NCI-H146 treated with DMSO at 0.1 percent for 48 hours (cell line): ENCODE results near the gene DRG1.
"Not testable (repeated sequence)": the region's sequence is repeated elsewhere in the genome, so short reads cannot be mapped to it uniquely, and the experiment has no call there.

Experiments used
- DNase-seq: peaks from one replicate; lab custom pipeline; 2025; ENCODE audit not compliant: unreplicated experiment; lab: John Stamatoyannopoulos, UW

The DRG1 gene

GRCh38 chr22:31442768-31443489 is 43.5 kb downstream of the DRG1 start:
- no peak for DNase-seq

GRCh38 chr22:31443516-31443915 is 44.1 kb downstream of the DRG1 start:
- DNase-seq: no peak

DNA sequence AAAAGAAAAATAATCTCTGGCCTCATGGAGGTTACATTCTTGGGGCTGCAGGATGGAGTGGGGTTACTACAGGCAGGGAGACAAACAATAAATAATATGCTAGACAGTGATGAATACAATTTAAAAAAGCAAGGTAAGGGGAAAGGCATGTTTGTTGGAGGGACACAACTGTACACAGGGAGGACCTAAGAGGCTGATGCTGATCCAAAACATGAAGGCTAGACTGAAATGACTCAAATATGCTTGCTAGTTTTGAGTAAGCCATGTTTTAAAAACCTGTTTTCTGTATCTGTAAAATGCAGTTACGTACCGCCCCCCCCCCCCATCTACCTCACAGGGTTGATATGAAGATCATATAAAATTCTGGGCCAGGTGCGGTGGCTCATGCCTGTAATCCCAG is 46.2 kb downstream of the DRG1 start:
- no peak for DNase-seq

DNA sequence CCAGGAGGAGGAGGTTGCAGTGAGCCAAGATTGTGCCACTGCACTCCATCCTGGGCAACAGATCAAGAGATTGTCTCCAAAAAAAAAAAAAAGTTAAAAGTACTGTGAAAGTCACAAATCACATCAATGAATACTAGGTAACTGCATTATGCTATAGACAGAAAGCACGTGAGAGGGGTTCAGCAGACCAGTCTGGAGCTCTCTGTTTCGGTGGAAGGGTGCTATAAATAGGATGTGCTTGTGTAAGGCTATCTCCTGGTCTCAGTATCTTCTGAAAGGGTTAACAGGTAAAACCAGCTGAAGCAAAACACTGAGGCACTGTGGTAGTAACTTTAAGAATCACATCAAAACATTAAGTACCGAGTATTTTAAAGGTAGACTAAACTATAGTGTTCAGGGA is 46.8 kb downstream of the DRG1 start:
- DNase-seq: no peak

GRCh38 chr22:31446767-31447166 is 47.4 kb downstream of the DRG1 start:
- DNase-seq: no peak

DNA sequence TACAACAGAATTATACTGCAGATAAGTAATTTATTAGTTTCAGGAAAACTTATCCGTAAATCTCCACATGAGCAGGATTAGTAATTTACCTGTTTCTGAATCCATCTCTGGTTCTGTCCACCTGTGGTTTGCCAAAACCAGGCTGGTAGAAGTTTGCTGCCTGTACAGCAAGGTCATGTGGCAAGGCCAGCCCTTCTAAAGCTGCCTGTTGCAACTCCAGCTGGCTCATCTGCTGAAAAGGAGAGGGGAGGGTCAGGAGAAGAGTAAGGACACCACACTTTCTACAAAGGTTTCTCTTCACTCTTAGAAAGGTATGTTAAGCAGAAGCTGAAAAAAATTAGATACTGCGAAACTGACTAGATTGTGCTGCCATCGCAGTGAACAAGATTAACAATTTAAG is 47.9 kb downstream of the DRG1 start:
- no peak for DNase-seq

- DNase-seq: no peak
Measured at GRCh38 chr22:31448382-31448781, 49.0 kb downstream of the DRG1 start.

DNA sequence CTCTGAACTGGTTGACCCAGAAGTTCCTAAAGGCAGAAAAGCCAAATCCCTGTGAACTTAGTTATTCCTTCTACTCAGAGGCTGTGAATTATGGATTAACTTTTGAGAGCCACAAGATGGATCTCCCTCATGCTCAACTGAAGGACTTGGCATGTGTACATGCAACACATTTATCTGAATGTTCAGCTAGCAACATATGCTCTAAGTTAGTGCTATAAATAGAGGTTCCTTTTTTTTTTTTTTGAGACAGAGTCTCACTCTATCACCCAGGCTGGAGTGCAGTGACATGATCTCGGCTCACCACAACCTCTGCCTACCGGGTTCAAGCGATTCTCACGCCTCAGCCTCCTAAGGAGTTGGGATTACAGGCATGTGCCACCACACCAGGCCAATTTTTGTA is 50.1 kb downstream of the DRG1 start:
- DNase-seq: no peak

DNA sequence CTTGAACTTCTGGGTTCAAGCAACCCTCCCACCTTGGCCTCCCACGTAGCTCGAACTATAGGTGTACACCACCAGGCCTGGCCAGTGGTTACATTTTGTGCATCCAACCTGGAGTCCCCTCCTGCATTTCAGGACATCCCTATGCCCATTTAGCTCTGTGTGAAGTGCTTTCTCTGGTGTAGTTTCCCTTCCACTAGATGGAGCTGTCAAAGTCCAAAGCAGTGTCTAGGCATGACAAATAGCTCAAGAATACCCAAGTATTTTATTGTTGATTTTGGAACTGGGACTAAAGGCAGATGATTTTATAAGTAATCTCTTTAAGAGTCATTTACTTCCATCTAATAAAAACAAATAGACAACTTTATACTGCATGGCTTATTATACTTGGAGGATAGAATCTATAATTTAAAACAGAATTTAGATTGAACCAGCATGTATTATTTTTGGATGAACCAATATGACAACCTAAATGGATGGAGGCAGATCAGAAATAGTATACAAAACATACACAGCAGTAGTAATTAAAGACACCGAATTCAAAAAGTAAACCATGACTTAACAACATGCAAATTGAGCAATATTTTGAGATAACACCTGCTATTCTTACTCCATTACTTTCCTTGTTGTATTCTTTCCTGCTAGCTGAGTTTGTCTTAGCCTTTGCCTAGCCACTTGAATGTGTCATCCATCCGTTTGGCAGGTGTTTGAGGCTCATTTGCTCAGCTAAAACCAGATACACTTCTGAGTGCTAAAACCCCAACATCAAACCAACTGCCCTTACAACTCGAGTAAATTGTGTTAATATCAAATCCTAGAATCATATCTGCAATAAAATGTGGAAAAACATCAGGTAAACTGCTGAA is 52.5 kb downstream of the DRG1 start:
- DNase-seq: no peak

GRCh38 chr22:31461699-31462098 is 62.3 kb downstream of the DRG1 start:
- DNase-seq: no peak

DNA sequence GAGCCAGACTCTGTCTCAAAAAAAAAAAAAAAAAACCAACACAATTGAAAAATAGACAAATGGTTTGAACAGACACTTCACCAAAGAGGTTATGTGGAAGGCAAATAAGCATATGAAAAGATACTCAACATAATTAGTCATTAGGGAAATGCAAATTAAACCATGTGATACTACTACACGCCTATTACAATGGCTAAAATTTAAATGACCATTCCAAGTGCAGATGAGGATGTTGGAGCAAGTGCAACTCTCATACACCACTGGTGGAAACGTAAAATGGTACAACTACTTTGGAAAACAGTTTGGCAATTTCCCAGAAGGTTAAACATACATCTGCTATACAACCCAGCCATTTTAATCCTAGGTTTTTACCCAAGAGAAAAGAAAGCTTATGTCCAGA is 65.9 kb downstream of the DRG1 start:
- DNase-seq: no peak

DNA sequence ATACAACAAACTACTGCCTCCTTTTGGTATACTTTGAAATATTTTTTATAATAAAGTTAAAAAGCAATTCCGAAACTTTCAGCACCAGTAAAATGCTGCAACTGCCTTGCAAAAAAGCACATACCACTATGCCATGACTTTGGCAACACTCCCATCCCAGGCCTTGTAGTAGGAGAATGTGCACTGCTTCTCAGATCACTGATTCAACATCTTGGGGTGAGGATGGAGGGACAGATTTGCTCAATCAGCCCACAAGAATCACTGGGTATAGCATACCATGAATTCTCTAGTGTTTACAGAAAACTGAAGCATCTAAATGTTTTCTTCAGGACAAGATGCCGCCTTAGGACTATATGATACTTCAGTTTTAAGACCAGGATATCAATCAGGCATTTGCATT is 75.3 kb downstream of the DRG1 start:
- DNase-seq: no peak

- no peak for DNase-seq
Measured at GRCh38 chr22:31475800-31476199, 76.4 kb downstream of the DRG1 start.

- DNase-seq: no peak
Measured at GRCh38 chr22:31477329-31477728, 77.9 kb downstream of the DRG1 start.

DNA sequence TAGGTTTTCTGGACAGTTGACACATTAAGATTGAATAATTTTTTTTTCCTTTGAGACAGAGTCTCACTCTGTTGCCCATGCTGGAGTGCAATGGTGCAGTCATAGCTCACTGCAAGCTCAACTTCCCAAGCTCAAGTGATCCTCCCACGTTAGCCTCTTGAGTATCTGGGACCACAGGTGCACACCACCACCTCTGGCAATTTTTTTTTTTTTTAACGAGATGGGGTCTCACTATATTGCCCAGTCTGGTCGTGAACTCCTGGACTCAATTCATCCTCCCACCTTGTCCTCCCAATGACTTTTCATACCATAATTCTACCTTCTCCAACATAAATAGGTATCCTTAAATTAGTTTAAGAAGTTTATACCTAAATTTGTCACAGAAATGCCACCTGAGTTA is 81.7 kb downstream of the DRG1 start:
- DNase-seq: no peak

DNA sequence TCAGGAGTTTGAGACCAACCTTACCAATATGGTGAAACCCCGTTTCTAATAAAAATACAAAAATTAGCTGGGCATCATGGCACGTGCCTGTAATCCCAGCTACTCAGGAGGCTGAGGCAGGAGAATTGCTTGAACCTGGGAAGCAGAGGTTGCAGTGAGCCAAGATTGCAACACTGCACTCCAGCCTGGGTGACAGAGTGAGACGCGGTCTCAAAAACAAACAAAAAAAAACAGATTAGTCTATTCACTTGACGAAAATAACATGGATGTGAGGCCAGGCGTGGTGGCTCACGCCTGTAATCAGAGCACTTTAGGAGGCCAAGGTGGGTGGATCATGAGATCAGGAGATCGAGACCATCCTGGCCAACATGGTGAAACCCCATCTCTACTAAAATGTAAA is 83.1 kb downstream of the DRG1 start:
- DNase-seq: not testable (repeated sequence)
